Activated gamma-delta T cell treated with Interleukin-2 at 50 U/mL for 16 hours (primary cell): ENCODE results near the gene HSD17B8.

Experiments
- DNase-seq: peaks from one replicate; pipeline ENCODE4 v3.0.0-alpha.2; 2020

The HSD17B8 gene

GRCh38 chr6:33192671-33193602 is 11.5 kb upstream of the HSD17B8 start:
- DNase-seq, result peak; percentile 34

GRCh38 chr6:33193619-33194018 is 10.8 kb upstream of the HSD17B8 start:
- DNase-seq, result no peak

GRCh38 chr6:33194431-33194979 is 9.9 kb upstream of the HSD17B8 start:
- DNase-seq, result no peak

- DNase-seq, result no peak
These were observed 8.9 kb upstream of the HSD17B8 start for GRCh38 chr6:33195304-33196165.

- peak; percentile 20 for DNase-seq
These were observed 6.9 kb upstream of the HSD17B8 start for GRCh38 chr6:33197431-33198048.

- DNase-seq, result no peak
These were observed 6.1 kb upstream of the HSD17B8 start for GRCh38 chr6:33198159-33198852.

- DNase-seq, result no peak
These were observed 5.5 kb upstream of the HSD17B8 start for GRCh38 chr6:33198853-33199436.

GRCh38 chr6:33199687-33200218 is 4.7 kb upstream of the HSD17B8 start:
- DNase-seq, result peak; percentile 69

GRCh38 chr6:33200219-33201146 is 4.0 kb upstream of the HSD17B8 start, which contains the start of the genes RXRB and SLC39A7:
RXRB (minus strand) TSS chr6:33200665; CDS start chr6:33200476, 189 bp downstream.
SLC39A7 (plus strand) TSS chr6:33200867; CDS start chr6:33201246, 379 bp downstream.
- peak; percentile 99 for DNase-seq

- no peak for DNase-seq
These were observed 3.3 kb upstream of the HSD17B8 start for GRCh38 chr6:33201147-33201545.

- no peak for DNase-seq
These were observed 2.5 kb upstream of the HSD17B8 start for GRCh38 chr6:33201935-33202334.

- DNase-seq, result no peak
These were observed 1.7 kb upstream of the HSD17B8 start for GRCh38 chr6:33202799-33203198.

GRCh38 chr6:33203443-33204164 is 851 bp upstream of the HSD17B8 start:
- DNase-seq, result no peak

- no peak for DNase-seq
These were observed 365 bp upstream of the HSD17B8 start for GRCh38 chr6:33204165-33204414.

GRCh38 chr6:33205191-33206026 is 954 bp downstream of the HSD17B8 start:
- no peak for DNase-seq

- no peak for DNase-seq
These were observed 1.8 kb downstream of the HSD17B8 start for GRCh38 chr6:33206027-33206863.

- peak; percentile 4 for DNase-seq
These were observed 2.6 kb downstream of the HSD17B8 start for GRCh38 chr6:33206864-33207551.
